Measurements from ENCODE around the gene SORBS1. TPM values are rescaled to one million over a fixed set of nuclear protein-coding genes. Genes with fewer than 3 reads are reported as not detected.

Gene SORBS1
- total and polyA plus RNA-seq, 2 donors (not counting 3 experiments of a cell fraction or from before 2014, with no cell fraction given), result 2.0 to 7.9 TPM

- no peaks in the 10 kb centered on the region for H3K36me3 ChIP-seq (ENCODE audit: control insufficient read depth in 2 of 2, extremely low read depth in 1 of 2, insufficient read depth in 2 of 2, low read length in 2 of 2)
- no peak overlapping the region for H3K4me2 ChIP-seq (ENCODE audit: insufficient read depth, low read length)
- no peak overlapping the region for H2AFZ ChIP-seq (ENCODE audit: low read depth, low read length)
- H4K20me1 ChIP-seq (replicated peaks; ENCODE audit: control insufficient read depth, extremely low read depth, insufficient read depth, low read length), result no peaks in the 10 kb centered on the region
- H3K9ac ChIP-seq (replicated peaks; ENCODE audit: extremely low read depth, insufficient read depth, low read length), result no peak overlapping the region
- no peaks in the 10 kb centered on the region for H3K9me3 ChIP-seq (replicated peaks; ENCODE audit: control insufficient read depth, insufficient read depth, low read length)
- FAIRE-seq (no peak), DNase-seq (ENCODE audit: low read depth, low spot score) (no peak)
- CTCF ChIA-PET, result interaction anchor here (2.3 to 2.8 kb wide), 2 partner anchors 142 to 157 kb away, joined by 9 to 10 read pairs; no protein-coding TSS in a partner anchor
- intact Hi-C loops (cut with micrococcal nuclease), result no loop called here
- peaks cover 12 to 17% of the 10 kb centered on the region in 2 experiments for H3K27me3 ChIP-seq (ENCODE audit: control insufficient read depth in 2 of 2, insufficient read depth in 2 of 2, low read length in 2 of 2)
- TF ChIP-seq GATA2 (IDR thresholded peaks at IDR 0.05; ENCODE audit: insufficient read depth, insufficient read length, low read depth, low read length) (no peak), EZH2 (IDR thresholded peaks at IDR 0.05; ENCODE audit: borderline replicate concordance, low read depth, low read length, severe bottlenecking) (no peak), MAX (IDR thresholded peaks at IDR 0.05; ENCODE audit: insufficient read depth, insufficient read length) (no peak), MYC (IDR thresholded peaks at IDR 0.05; ENCODE audit: low read depth, low read length) (no peak), FOS (IDR thresholded peaks at IDR 0.05; ENCODE audit: borderline replicate concordance, insufficient read depth, low read length) (no peak), CTCF (IDR thresholded peaks at IDR 0.05; ENCODE audit: extremely low read depth in 1 of 2, insufficient read depth in 1 of 2, low read depth in 1 of 2, low read length in 2 of 2) (no peak), POLR2AphosphoS5 (IDR thresholded peaks at IDR 0.05; ENCODE audit: insufficient read depth, low read depth, low read length) (no peak), JUN (IDR thresholded peaks at IDR 0.05; ENCODE audit: borderline replicate concordance, insufficient read depth, insufficient read length, low read depth) (no peak), POLR2A (IDR thresholded peaks at IDR 0.05; ENCODE audit: low read depth, low read length) (no peak)
- no TSS peak for BruUV-seq (replicated peaks)
- H3K4me1 ChIP-seq (ENCODE audit: control insufficient read depth, extremely low read depth, insufficient read depth, low read length), result no peaks in the 10 kb centered on the region
- H3K9me1 ChIP-seq (replicated peaks; ENCODE audit: control insufficient read depth, extremely low read depth, insufficient read depth, low read length), result no peaks in the 10 kb centered on the region
- dilution Hi-C loops (cut with MboI; ENCODE audit: extremely low pct_ligation_motif_present, low sequenced_read_pairs), result loop anchor here (25.0 kb wide), 1 partner anchor 176 kb away; no protein-coding TSS in a partner anchor
- no peak overlapping the region for H3K27ac ChIP-seq (ENCODE audit: insufficient read depth, low read depth, low read length)
- no peak overlapping the region for H3K4me3 ChIP-seq (replicated peaks in 1 of 3; ENCODE audit: insufficient read depth in 1 of 3, low read depth in 1 of 3, low read length in 3 of 3)
- H3K79me2 ChIP-seq (ENCODE audit: control insufficient read depth, insufficient read depth, low read length), result no peaks in the 10 kb centered on the region
- POLR2A ChIA-PET, result no interaction called here
These were observed 26.9 kb upstream of the SORBS1 start for GRCh38 chr10:95588025-95588424.

Data from endothelial cell of umbilical vein (primary cell).